Heart right ventricle (tissue), 16 donors: Measurements from ENCODE around the gene CDADC1. TPM values are rescaled to one million over a fixed set of nuclear protein-coding genes. Genes with fewer than 3 reads are reported as not detected.

ENCODE experiments used
- ATAC-seq, 8 donors: fragments of 200-7000 bp; cut with Tn5 transposase; one replicate each; pipeline ENCODE4 v1.9.1; 2020; ENCODE audit warnings: mild to moderate bottlenecking in 8 of 8, moderate library complexity in 8 of 8, moderate number of reproducible peaks in 1 of 8
- DNase-seq, 2 donors: peaks; one replicate each; pipeline ENCODE4 v3.0.0-alpha.2; 2020
- H3K27ac ChIP-seq, 10 donors: fragments of 200-600 bp; sonication (generic) in 2 of 10; one replicate each; pipeline versions ENCODE4 v1.5.0 to v1.8.0; 2020 to 2022; ENCODE audit warnings: mild to moderate bottlenecking in 3 of 10
- H3K27me3 ChIP-seq, 7 donors: fragments of 200-600 bp; one replicate each; pipeline ENCODE4 v1.8.0; 2021 to 2022; ENCODE audit warnings: mild to moderate bottlenecking in 2 of 7
- H3K36me3 ChIP-seq, 9 donors: fragments of 200-600 bp; sonication (generic) in 1 of 9; one replicate each; pipeline versions ENCODE4 v1.5.0 to v1.8.0; 2020 to 2022; ENCODE audit warnings: mild to moderate bottlenecking in 2 of 9
- H3K4me1 ChIP-seq, 9 donors: fragments of 200-600 bp; sonication (generic) in 1 of 9; one replicate each; pipeline versions ENCODE4 v1.5.0 to v1.8.0; 2020 to 2022; ENCODE audit warnings: mild to moderate bottlenecking in 4 of 9
- H3K4me3 ChIP-seq, 10 donors: fragments of 200-600 bp; sonication (generic) in 2 of 10; one replicate each; pipeline versions ENCODE4 v1.5.0 to v1.8.0; 2020 to 2022; ENCODE audit warnings: mild to moderate bottlenecking in 7 of 10, moderate library complexity in 2 of 10
- H3K9me3 ChIP-seq, 11 donors: fragments of 200-600 bp in 10 of 11; sonication (generic) in 2 of 11; one replicate each; pipeline versions ENCODE4 v1.5.0 to v1.8.0; 2013 to 2022; ENCODE audit warnings: mild to moderate bottlenecking in 2 of 11, control low read depth in 1 of 11, moderate library complexity in 1 of 11
- CTCF ChIP-seq, 9 donors: fragments of 200-600 bp; sonication (generic) in 2 of 9; IDR thresholded peaks; one replicate each; pipeline versions ENCODE4 v1.5.0 to v1.8.0; 2021 to 2022; ENCODE audit warnings: antibody characterized with exemption in 9 of 9, mild to moderate bottlenecking in 5 of 9, moderate library complexity in 1 of 9
- WGBS, 2 donors: extraction: QIAGEN DNeasy Blood & Tissue Kit; methylation state at CpG; one replicate each; pipeline ENCODE4 v1.1.7; 2013; ENCODE audit warnings: inconsistent platforms in 1 of 2; 5-methylcytosine and 5-hydroxymethylcytosine counted together
- intact Hi-C, 10 donors: fragments of 100-400 bp; cut with DNase I; formaldehyde crosslinking; loops; one replicate each; pipeline versions ENCODE4 v1.11.1 to v1.14.2; 2022
- polyA plus RNA-seq, 2 donors: library from polyadenylated mRNA; stranded (reverse); fragments of 200-250 nt; gene quantifications; one replicate each; pipeline ENCODE4 v1.2.3, GENCODE V29; 2013
- total RNA-seq, 10 donors: library from RNA; stranded (reverse); fragmentation: NEBNext Ultra II Directional in 3 of 10; extraction: Animal tissue kit (Norgen Biotek cat#: 25700) in 3 of 10; gene quantifications; one replicate each; pipeline versions ENCODE4 v1.2.1 to v1.2.4, GENCODE V29; 2021 to 2023
- donor health status: Arrhythmogenic right ventricular cardiomyopathy.
- donor health status: ischemic (EF 13 %, LVEDD 7.1; RV severe dilation, severe dysfunction).
- donor health status: healthy with polysubstance abuse.
- donor health status: DM: no; HTN: yes; CAD: no.
- donor health status: DM: no; HTN: no; CAD: no.
- donor health status: ischemic (EF 25% LVEDD 6.9; RV normal size, moderate dysfunction).
- donor health status: ischemic (EF 25% LVEDD 5.7; RV mildly dilated, moderate dysfunction).
- donor health status: healthy.
- donor health status: DM: yes; HTN: yes; CAD: no.
- donor health status: Ischemic cardiomyopathy.
- donor health status: ischemic (EF 35%, LVEDD 5.7; RV mildly dilated, moderate dysfunction).
- donor health status: nonischemic (EF 11% LVEDD 7.7; RV severe dilation, severe dysfunction).
- donor health status: DM: yes; HTN: yes; CAD: no.
- donor health status: PGD.
- donor health status: ischemic (EF 29% LVEDD 5.4; RV normal size, mild dysfunction).
- donor health status: nonischemic (EF 23%, LVEDD 6.1; RV moderate dilation, normal function).

The CDADC1 gene
- total and polyA plus RNA-seq, 12 donors: 4.9 to 12.7 (median 8.9) TPM

- no peak for DNase-seq
- 93 to 96% methylated on average over 6 of the region's 6 CpGs for WGBS, 2 donors
- peaks cover 0 to 86% (median 37%) of the 10 kb centered on the region in 9 donors for H3K36me3 ChIP-seq
- peaks cover 0 to 2% (median 0%) of the 10 kb centered on the region in 9 donors for H3K4me1 ChIP-seq
- no peak for TF ChIP-seq CTCF (IDR thresholded peaks at IDR 0.05)
- H3K9me3 ChIP-seq: no peaks in the 10 kb centered on the region
- H3K27ac ChIP-seq: no peak overlapping the region
- no peaks in the 10 kb centered on the region for H3K27me3 ChIP-seq
- ATAC-seq: no peak
- H3K4me3 ChIP-seq: no peak overlapping the region
- intact Hi-C loops: no loop called here
Measured at GRCh38 chr13:49262634-49263033, 14.9 kb downstream of the CDADC1 start.

- DNase-seq: no peak
- WGBS, 2 donors: 72 to 77% methylated on average over 2 of the region's 2 CpGs
- Histone ChIP-seq H3K9me3 (no peaks in the 10 kb centered on the region), H3K36me3 (peaks cover 0 to 75% (median 28%) of the 10 kb centered on the region in 9 donors), H3K4me1 (no peaks in the 10 kb centered on the region), H3K27ac (no peak overlapping the region), H3K27me3 (no peaks in the 10 kb centered on the region), H3K4me3 (no peak overlapping the region)
- intact Hi-C loops: no loop called here
- TF ChIP-seq CTCF (IDR thresholded peaks at IDR 0.05): no peak
- ATAC-seq: no peak
Measured at GRCh38 chr13:49265822-49266221, 18.1 kb downstream of the CDADC1 start.

- Histone ChIP-seq H3K27me3 (no peaks in the 10 kb centered on the region), H3K27ac (no peak overlapping the region), H3K4me3 (no peak overlapping the region), H3K9me3 (no peaks in the 10 kb centered on the region), H3K36me3 (peaks cover 0 to 36% (median 14%) of the 10 kb centered on the region in 9 donors), H3K4me1 (no peaks in the 10 kb centered on the region)
- TF ChIP-seq CTCF (IDR thresholded peaks at IDR 0.05): no peak
- intact Hi-C loops: no loop called here
- DNase-seq (no peak), ATAC-seq (no peak)
- 15 to 40% methylated on average over 1 of the region's 1 CpG for WGBS, 2 donors
Measured at GRCh38 chr13:49271264-49271663, 23.5 kb downstream of the CDADC1 start.

GRCh38 chr13:49272296-49272695 is 24.6 kb downstream of the CDADC1 start:
- Histone ChIP-seq H3K4me3 (no peak overlapping the region), H3K27ac (no peak overlapping the region), H3K27me3 (no peaks in the 10 kb centered on the region), H3K4me1 (no peaks in the 10 kb centered on the region), H3K36me3 (peaks cover 0 to 27% (median 8%) of the 10 kb centered on the region in 9 donors), H3K9me3 (no peaks in the 10 kb centered on the region)
- DNase-seq (no peak), ATAC-seq (peak in 1 of 8 donors; percentile 62)
- intact Hi-C loops: no loop called here
- TF ChIP-seq CTCF (IDR thresholded peaks at IDR 0.05): no peak
- 64 to 75% methylated on average over 2 of the region's 2 CpGs for WGBS, 2 donors
